Esophagus squamous epithelium (tissue), 4 donors: Measurements from ENCODE around the gene WDR70.

Experiments used
- CTCF ChIP-seq, 6 experiments: fragments of 450-650 bp in 4 of 6; fragments of 200-600 bp in 2 of 6; sonication (generic) in 2 of 6; IDR thresholded peaks; one replicate each; pipeline ENCODE4 v1.5.1; 2016 to 2019; ENCODE audit warnings: antibody characterized with exemption in 6 of 6, mild to moderate bottlenecking in 4 of 6, moderate library complexity in 4 of 6
- POLR2A ChIP-seq, 4 donors: fragments of 450-650 bp; IDR thresholded peaks; one replicate each; pipeline ENCODE4 v1.6.1; 2017; ENCODE audit warnings: antibody characterized with exemption in 4 of 4, mild to moderate bottlenecking in 4 of 4, moderate library complexity in 3 of 4

DNA sequence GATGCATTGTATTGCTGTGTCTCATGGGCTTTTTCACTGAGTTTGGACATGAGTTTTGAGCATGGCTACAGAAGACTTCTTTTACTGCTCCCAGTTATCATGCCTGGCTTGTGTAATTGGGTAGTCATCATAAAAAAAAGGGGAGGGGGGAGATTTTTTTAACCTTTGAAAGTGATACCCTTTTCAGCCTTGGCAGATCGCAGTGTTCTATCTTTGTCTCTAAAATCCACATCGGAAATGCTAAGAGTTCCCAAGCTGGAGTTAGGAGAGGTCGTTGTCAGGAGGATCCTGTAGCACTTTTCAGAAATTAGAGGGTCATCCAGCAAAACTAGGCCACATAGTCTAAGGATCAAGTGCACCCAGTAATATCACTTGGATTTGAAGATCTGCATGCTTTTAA, 188.4 kb downstream of the WDR70 start:
- TF ChIP-seq CTCF (IDR thresholded peaks at IDR 0.05) (no peak), POLR2A (IDR thresholded peaks at IDR 0.05) (no peak)
